H1 (cell line): ENCODE measurements around the gene CTNNA3.

Experiments
- BACH1 ChIP-seq: IDR thresholded peaks from 2 replicates; pipeline ENCODE4 v1.6.1; 2012; ENCODE audit warnings: low read length, improper control_type of control experiment
- CTCF ChIP-seq, 3 experiments: IDR thresholded peaks; 1 replicate in 2 of 3; 2 replicates in 1 of 3; pipeline versions ENCODE4 v1.5.1 to v1.6.1; 2011; ENCODE audit warnings: low read length in 3 of 3, mild to moderate bottlenecking in 3 of 3, inconsistent platforms in 2 of 3, low read depth in 1 of 3, moderate library complexity in 1 of 3; ENCODE audit not compliant: insufficient read depth in 1 of 3; ENCODE audit errors: control extremely low read depth in 1 of 3
- EP300 ChIP-seq, 2 experiments: IDR thresholded peaks; 1 replicate in 1 of 2; 2 replicates in 1 of 2; pipeline ENCODE4 v1.6.1; 2011 to 2012; ENCODE audit warnings: low read depth in 2 of 2, low read length in 2 of 2, mild to moderate bottlenecking in 2 of 2, borderline replicate concordance in 1 of 2, inconsistent platforms in 1 of 2, moderate library complexity in 1 of 2
- EZH2 ChIP-seq: fragments of 200-600 bp; sonication (generic); IDR thresholded peaks from 2 replicates; pipeline ENCODE4 v1.7.1; 2012; ENCODE audit warnings: low read depth, mild to moderate bottlenecking, moderate library complexity, low read length, inconsistent platforms; ENCODE audit not compliant: severe bottlenecking
- GABPA ChIP-seq: IDR thresholded peaks from 2 replicates; pipeline ENCODE4 v1.6.1; 2011; ENCODE audit warnings: mild to moderate bottlenecking, low read length, moderate library complexity, borderline replicate concordance; ENCODE audit not compliant: insufficient read depth
- JUN ChIP-seq: IDR thresholded peaks from 2 replicates; pipeline ENCODE4 v1.6.1; 2011; ENCODE audit warnings: low read depth, mild to moderate bottlenecking, improper control_type of control experiment, low read length
- POLR2A ChIP-seq, 2 experiments: IDR thresholded peaks; 1 replicate in 1 of 2; 2 replicates in 1 of 2; pipeline ENCODE4 v1.6.1; 2011; ENCODE audit warnings: low read depth in 2 of 2, low read length in 2 of 2, mild to moderate bottlenecking in 2 of 2; ENCODE audit errors: control extremely low read depth in 1 of 2
- POLR2AphosphoS5 ChIP-seq: IDR thresholded peaks from 2 replicates; pipeline ENCODE4 v1.6.1; 2011; ENCODE audit warnings: low read depth, low read length
- TAF1 ChIP-seq: IDR thresholded peaks from 2 replicates; pipeline ENCODE4 v1.6.1; 2011; ENCODE audit warnings: mild to moderate bottlenecking, low read depth, low read length
- TF ChIP-seq, protein P1 (sequence below): IDR thresholded peaks from 2 replicates; pipeline ENCODE4 v1.6.1; 2011; ENCODE audit warnings: low read depth, mild to moderate bottlenecking, low read length; ENCODE audit not compliant: insufficient read depth
- TF ChIP-seq, protein P2 (sequence below): IDR thresholded peaks from 2 replicates; pipeline ENCODE4 v1.6.1; 2012; ENCODE audit warnings: inconsistent platforms

- TF ChIP-seq, protein P1, sequence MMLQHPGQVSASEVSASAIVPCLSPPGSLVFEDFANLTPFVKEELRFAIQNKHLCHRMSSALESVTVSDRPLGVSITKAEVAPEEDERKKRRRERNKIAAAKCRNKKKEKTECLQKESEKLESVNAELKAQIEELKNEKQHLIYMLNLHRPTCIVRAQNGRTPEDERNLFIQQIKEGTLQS = no peak
- no peak for TF ChIP-seq TAF1
- TF ChIP-seq JUN = no peak
- TF ChIP-seq CTCF (IDR thresholded peaks at IDR 0.05; ENCODE audit: control extremely low read depth in 1 of 3, insufficient read depth in 1 of 3, low read depth in 1 of 3, low read length in 3 of 3) = no peak
- no peak for TF ChIP-seq EZH2
- TF ChIP-seq, protein P2, sequence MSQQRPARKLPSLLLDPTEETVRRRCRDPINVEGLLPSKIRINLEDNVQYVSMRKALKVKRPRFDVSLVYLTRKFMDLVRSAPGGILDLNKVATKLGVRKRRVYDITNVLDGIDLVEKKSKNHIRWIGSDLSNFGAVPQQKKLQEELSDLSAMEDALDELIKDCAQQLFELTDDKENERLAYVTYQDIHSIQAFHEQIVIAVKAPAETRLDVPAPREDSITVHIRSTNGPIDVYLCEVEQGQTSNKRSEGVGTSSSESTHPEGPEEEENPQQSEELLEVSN = no peak
- TF ChIP-seq EP300 (IDR thresholded peaks at IDR 0.05; ENCODE audit: borderline replicate concordance in 1 of 2, low read depth in 2 of 2, low read length in 2 of 2) = no peak
- TF ChIP-seq GABPA = no peak
- no peak for TF ChIP-seq POLR2A (IDR thresholded peaks at IDR 0.05; ENCODE audit: control extremely low read depth in 1 of 2, low read depth in 2 of 2, low read length in 2 of 2)
- TF ChIP-seq POLR2AphosphoS5 = no peak
- TF ChIP-seq BACH1 = no peak
These were observed 1255.4 kb downstream of the CTNNA3 start for GRCh38 chr10:66440568-66440967.
